Nucleus accumbens (tissue), 56 donors: Measurements from ENCODE around the gene DCDC2.
"Not testable (repeated sequence)": the region's sequence is repeated elsewhere in the genome, so short reads cannot be mapped to it uniquely, and the experiment has no call there.

Experiments used
- DNase-seq, 56 donors: peaks; one replicate each; lab custom pipeline; 2025; lab: John Stamatoyannopoulos, UW

Gene DCDC2

GRCh38 chr6:24381476-24382219 lies 23.8 kb upstream of the DCDC2 start:
- DNase-seq: no peak

- DNase-seq: no peak
Observed at GRCh38 chr6:24378473-24379097, 20.7 kb upstream of the DCDC2 start.

GRCh38 chr6:24376871-24377270 lies 19.0 kb upstream of the DCDC2 start:
- DNase-seq: no peak

GRCh38 chr6:24374612-24375011 lies 16.8 kb upstream of the DCDC2 start:
- no peak for DNase-seq

GRCh38 chr6:24365103-24365633 lies 7.3 kb upstream of the DCDC2 start:
- DNase-seq: not testable (repeated sequence)

- not testable (repeated sequence) for DNase-seq
Observed at GRCh38 chr6:24362363-24362762, 4.5 kb upstream of the DCDC2 start.

GRCh38 chr6:24359640-24360454 lies 2.0 kb upstream of the DCDC2 start:
- DNase-seq: peak in 52 of 56 donors; percentile 1 to 86 (median 50)

- no peak for DNase-seq
Observed at GRCh38 chr6:24358219-24358821, 461 bp upstream of the DCDC2 start.

- no peak for DNase-seq
Observed at GRCh38 chr6:24356310-24356973, 1.4 kb downstream of the DCDC2 start.

- no peak for DNase-seq
Observed at GRCh38 chr6:24355393-24355792, 2.5 kb downstream of the DCDC2 start.

GRCh38 chr6:24353861-24354260 lies 4.0 kb downstream of the DCDC2 start:
- no peak for DNase-seq

- no peak for DNase-seq
Observed at GRCh38 chr6:24352434-24352833, 5.4 kb downstream of the DCDC2 start.

- no peak for DNase-seq
Observed at GRCh38 chr6:24344976-24345375, 12.9 kb downstream of the DCDC2 start.

GRCh38 chr6:24340998-24341938 lies 16.6 kb downstream of the DCDC2 start:
- no peak for DNase-seq

- no peak for DNase-seq
Observed at GRCh38 chr6:24339932-24340331, 17.9 kb downstream of the DCDC2 start.

- DNase-seq: no peak
Observed at GRCh38 chr6:24334285-24334684, 23.6 kb downstream of the DCDC2 start.

GRCh38 chr6:24332317-24332716 lies 25.5 kb downstream of the DCDC2 start:
- no peak for DNase-seq

GRCh38 chr6:24330137-24330732 lies 27.6 kb downstream of the DCDC2 start:
- DNase-seq: no peak

- DNase-seq: no peak
Observed at GRCh38 chr6:24329451-24329850, 28.4 kb downstream of the DCDC2 start.
